Mucosa of rectum (tissue), 2 donors: ENCODE data around the gene SPINT1.
A peak's percentile ranks its signal among the peaks of the same experiment; 100 is the strongest.

ENCODE experiments used
- H3K27ac ChIP-seq, 2 donors: one replicate each; pipeline ENCODE4 v1.7.0; 2013; ENCODE audit warnings: inconsistent platforms in 2 of 2, low read depth in 2 of 2, low read length in 2 of 2
- H3K27me3 ChIP-seq, 2 donors: one replicate each; pipeline ENCODE4 v1.7.0; 2013; ENCODE audit warnings: low read length in 2 of 2; ENCODE audit not compliant: control insufficient read depth in 2 of 2, insufficient read depth in 2 of 2
- H3K36me3 ChIP-seq, 2 donors: one replicate each; pipeline ENCODE4 v1.7.0; 2013; ENCODE audit warnings: low read length in 2 of 2; ENCODE audit not compliant: control insufficient read depth in 2 of 2, insufficient read depth in 2 of 2
- H3K4me1 ChIP-seq, 2 donors: one replicate each; pipeline ENCODE4 v1.7.0; 2013; ENCODE audit warnings: low read length in 2 of 2, mild to moderate bottlenecking in 1 of 2; ENCODE audit not compliant: control insufficient read depth in 2 of 2, insufficient read depth in 2 of 2
- H3K4me3 ChIP-seq, 2 donors: one replicate each; pipeline ENCODE4 v1.7.0; 2013; ENCODE audit warnings: low read length in 2 of 2
- H3K9ac ChIP-seq, 2 donors: one replicate each; pipeline ENCODE4 v1.7.0; 2013; ENCODE audit warnings: low read length in 2 of 2, low read depth in 1 of 2, mild to moderate bottlenecking in 1 of 2
- H3K9me3 ChIP-seq, 2 donors: one replicate each; pipeline ENCODE4 v1.7.0; 2013; ENCODE audit warnings: low read length in 2 of 2; ENCODE audit not compliant: control insufficient read depth in 2 of 2
- donor health status: healthy.
- donor health status: Normal muscosa, but diverticular disease.

SPINT1 gene

DNA sequence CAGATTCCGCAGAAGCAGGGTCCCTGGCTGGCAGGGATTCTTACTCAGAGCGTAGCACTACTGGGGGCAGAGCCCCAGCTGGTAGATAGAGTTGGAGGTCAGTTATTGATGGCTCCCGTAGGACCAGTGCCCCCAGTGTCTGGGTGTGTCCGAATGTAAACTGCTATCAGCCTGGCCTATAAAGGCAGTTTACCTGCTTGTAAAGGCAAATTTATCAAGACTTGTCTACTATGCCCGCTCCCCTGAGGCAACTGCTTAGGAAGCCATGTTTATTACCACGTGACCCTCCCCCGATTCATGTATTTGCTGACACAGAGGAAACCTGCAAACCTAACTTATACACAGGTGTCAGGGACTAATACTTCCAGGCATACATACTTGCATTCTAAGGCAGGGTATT lies 14.7 kb upstream of the SPINT1 start:
- H3K27ac ChIP-seq: peak overlapping the region; percentile 94 to 96
- H3K9ac ChIP-seq: peak overlapping the region in 1 of 2 donors; percentile 86
- no peaks in the 10 kb centered on the region for H3K27me3 ChIP-seq
- H3K36me3 ChIP-seq: no peaks in the 10 kb centered on the region
- peak overlapping the region; percentile 81 for H3K4me3 ChIP-seq
- H3K9me3 ChIP-seq: no peaks in the 10 kb centered on the region
- peaks cover 24 to 38% of the 10 kb centered on the region in 2 donors for H3K4me1 ChIP-seq

DNA sequence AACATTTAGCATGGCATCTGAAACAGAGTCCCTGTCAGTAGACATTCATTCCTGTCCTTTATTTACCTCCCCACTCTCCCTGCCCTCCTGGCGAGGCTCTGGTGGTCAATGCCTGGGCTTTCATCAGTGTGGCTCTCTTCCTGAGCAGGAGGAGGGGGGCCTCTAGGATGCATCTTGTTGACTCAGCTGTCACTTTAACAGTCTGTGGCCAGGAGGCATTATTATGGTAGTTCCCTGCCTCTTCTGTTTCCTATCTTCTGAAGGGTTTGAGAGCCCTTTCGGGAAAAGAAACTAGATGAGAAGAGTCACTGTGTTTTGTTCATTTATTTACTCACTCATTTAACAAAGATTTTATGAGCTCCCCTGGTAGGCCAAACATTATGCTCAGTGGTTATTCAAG lies 13.0 kb upstream of the SPINT1 start:
- no peaks in the 10 kb centered on the region for H3K9me3 ChIP-seq
- H3K36me3 ChIP-seq: peaks cover 0 to under 1% of the 10 kb centered on the region in 2 donors
- peaks cover 18 to 22% of the 10 kb centered on the region in 2 donors for H3K4me1 ChIP-seq
- no peaks in the 10 kb centered on the region for H3K27me3 ChIP-seq
- H3K27ac ChIP-seq: no peak overlapping the region
- H3K9ac ChIP-seq: no peak overlapping the region
- H3K4me3 ChIP-seq: no peak overlapping the region

GRCh38 chr15:40831861-40832260 lies 12.0 kb upstream of the SPINT1 start:
- Histone ChIP-seq H3K4me1 (peaks cover 9 to 12% of the 10 kb centered on the region in 2 donors), H3K9me3 (no peaks in the 10 kb centered on the region), H3K4me3 (no peak overlapping the region), H3K27ac (no peak overlapping the region), H3K9ac (no peak overlapping the region), H3K27me3 (no peaks in the 10 kb centered on the region), H3K36me3 (peaks cover 0 to 3% of the 10 kb centered on the region in 2 donors)

DNA sequence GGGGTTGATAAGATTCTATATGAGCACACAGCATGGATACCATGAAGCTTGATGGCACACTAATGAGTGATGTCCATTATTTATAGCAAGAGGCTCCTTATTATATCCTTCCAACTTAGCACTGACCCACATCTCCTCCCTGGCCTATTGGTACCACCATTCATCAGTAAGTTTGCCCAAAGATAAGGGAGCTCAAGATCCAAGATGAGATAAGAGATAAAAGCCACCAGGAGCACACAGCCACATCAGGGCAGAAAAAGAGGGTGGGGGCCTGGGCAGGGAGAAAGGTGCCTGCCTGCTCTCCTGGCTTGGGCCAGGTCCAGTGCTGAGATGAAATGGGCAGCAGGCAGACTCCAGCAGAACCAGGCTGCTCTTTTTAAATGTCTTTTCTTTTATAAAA lies 10.9 kb upstream of the SPINT1 start:
- peaks cover 0 to 4% of the 10 kb centered on the region in 2 donors for H3K36me3 ChIP-seq
- H3K27me3 ChIP-seq: no peaks in the 10 kb centered on the region
- H3K9me3 ChIP-seq: no peaks in the 10 kb centered on the region
- no peak overlapping the region for H3K4me3 ChIP-seq
- H3K9ac ChIP-seq: no peak overlapping the region
- H3K4me1 ChIP-seq: peaks cover 3 to 10% of the 10 kb centered on the region in 2 donors
- no peak overlapping the region for H3K27ac ChIP-seq

- peaks cover 0 to 4% of the 10 kb centered on the region in 2 donors for H3K36me3 ChIP-seq
- H3K9ac ChIP-seq: no peak overlapping the region
- H3K27me3 ChIP-seq: no peaks in the 10 kb centered on the region
- no peak overlapping the region for H3K4me3 ChIP-seq
- no peak overlapping the region for H3K27ac ChIP-seq
- no peaks in the 10 kb centered on the region for H3K9me3 ChIP-seq
- no peaks in the 10 kb centered on the region for H3K4me1 ChIP-seq
Measured at GRCh38 chr15:40836020-40836419, 7.8 kb upstream of the SPINT1 start.

- Histone ChIP-seq H3K36me3 (peaks cover 0 to 4% of the 10 kb centered on the region in 2 donors), H3K27ac (no peak overlapping the region), H3K27me3 (no peaks in the 10 kb centered on the region), H3K4me3 (no peak overlapping the region), H3K4me1 (peaks cover 2 to 5% of the 10 kb centered on the region in 2 donors), H3K9me3 (no peaks in the 10 kb centered on the region), H3K9ac (no peak overlapping the region)
Measured at GRCh38 chr15:40838756-40839155, 5.1 kb upstream of the SPINT1 start.

- H3K27me3 ChIP-seq: no peaks in the 10 kb centered on the region
- H3K4me1 ChIP-seq: peaks cover 6 to 10% of the 10 kb centered on the region in 2 donors
- peaks cover 0 to 2% of the 10 kb centered on the region in 2 donors for H3K36me3 ChIP-seq
- H3K9me3 ChIP-seq: no peaks in the 10 kb centered on the region
- no peak overlapping the region for H3K27ac ChIP-seq
- no peak overlapping the region for H3K9ac ChIP-seq
- no peak overlapping the region for H3K4me3 ChIP-seq
Measured at GRCh38 chr15:40841741-40842140, 2.1 kb upstream of the SPINT1 start.

DNA sequence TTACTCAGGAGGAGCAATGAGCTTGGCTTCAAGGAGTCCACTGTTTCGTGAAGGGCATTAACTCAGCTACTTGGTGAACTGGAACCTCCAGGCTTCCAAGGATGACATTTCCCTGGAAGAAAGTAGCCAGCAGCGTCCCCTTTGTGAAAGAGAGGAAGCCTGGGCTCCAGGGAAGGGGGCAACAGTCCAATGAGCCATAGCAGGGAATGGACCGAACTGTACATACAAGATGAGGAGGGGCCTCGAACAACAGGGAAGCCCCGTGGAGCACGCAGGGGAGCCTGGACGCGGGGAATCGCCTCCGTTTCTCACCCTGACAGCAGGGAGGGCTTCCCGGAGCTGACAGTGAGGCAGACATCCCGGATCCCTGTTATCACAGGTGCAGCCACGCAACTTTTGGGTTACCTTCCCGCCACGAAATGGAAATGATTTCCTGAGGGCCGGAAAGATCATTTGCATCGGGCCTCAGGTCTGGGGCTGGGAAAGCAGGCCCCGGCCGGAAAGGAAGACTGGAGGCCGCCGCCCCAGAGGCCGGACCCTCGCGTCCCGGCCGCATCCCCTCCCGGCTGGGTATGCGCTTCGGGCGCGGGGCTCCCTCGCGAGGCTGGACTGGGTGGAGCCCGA lies 475 bp upstream of the SPINT1 start:
- peak overlapping the region; percentile 98 for H3K27ac ChIP-seq
- peak overlapping the region; percentile 74 to 88 for H3K9ac ChIP-seq
- H3K36me3 ChIP-seq: no peaks in the 10 kb centered on the region
- H3K4me3 ChIP-seq: peak overlapping the region; percentile 68 to 87
- H3K27me3 ChIP-seq: no peaks in the 10 kb centered on the region
- H3K4me1 ChIP-seq: peaks cover 21% of the 10 kb centered on the region in 2 donors
- no peaks in the 10 kb centered on the region for H3K9me3 ChIP-seq

DNA sequence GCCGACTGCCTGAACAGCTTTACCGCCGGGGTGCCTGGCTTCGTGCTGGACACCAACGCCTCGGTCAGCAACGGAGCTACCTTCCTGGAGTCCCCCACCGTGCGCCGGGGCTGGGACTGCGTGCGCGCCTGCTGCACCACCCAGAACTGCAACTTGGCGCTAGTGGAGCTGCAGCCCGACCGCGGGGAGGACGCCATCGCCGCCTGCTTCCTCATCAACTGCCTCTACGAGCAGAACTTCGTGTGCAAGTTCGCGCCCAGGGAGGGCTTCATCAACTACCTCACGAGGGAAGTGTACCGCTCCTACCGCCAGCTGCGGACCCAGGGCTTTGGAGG lies 815 bp downstream of the SPINT1 start:
- Histone ChIP-seq H3K4me3 (peak overlapping the region; percentile 68 to 87), H3K9me3 (no peaks in the 10 kb centered on the region), H3K9ac (peak overlapping the region; percentile 88 to 94), H3K4me1 (peaks cover 21 to 22% of the 10 kb centered on the region in 2 donors), H3K36me3 (no peaks in the 10 kb centered on the region), H3K27me3 (no peaks in the 10 kb centered on the region), H3K27ac (peak overlapping the region; percentile 98)

DNA sequence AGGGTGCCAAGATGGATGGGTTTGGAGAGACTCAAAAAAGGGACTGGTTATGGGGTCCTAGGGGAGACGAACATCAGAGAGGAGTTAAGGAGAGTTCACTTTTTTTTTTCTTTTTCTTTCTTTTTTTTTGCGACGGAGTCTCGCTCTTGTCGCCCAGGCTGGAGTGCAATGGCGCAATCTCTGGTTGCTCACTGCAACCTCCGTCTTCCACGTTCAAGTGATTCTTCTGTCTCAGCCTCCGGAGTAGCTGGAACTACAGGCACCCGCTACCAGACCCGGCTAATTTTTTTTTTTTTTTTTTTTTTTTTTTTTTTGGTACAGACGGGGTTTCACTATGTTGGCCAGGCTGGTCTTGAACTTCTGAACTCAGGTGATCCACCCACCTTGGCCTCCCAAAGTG lies 1.2 kb downstream of the SPINT1 start:
- Histone ChIP-seq H3K4me3 (peak overlapping the region; percentile 68 to 87), H3K4me1 (peaks cover 21 to 22% of the 10 kb centered on the region in 2 donors), H3K9me3 (no peaks in the 10 kb centered on the region), H3K36me3 (no peaks in the 10 kb centered on the region), H3K27ac (peak overlapping the region; percentile 98), H3K27me3 (no peaks in the 10 kb centered on the region), H3K9ac (peak overlapping the region; percentile 88 to 94)
